DOHH2 (cell line): ENCODE results near the gene RAB3C.

Experiments used
- H3F3A ChIP-seq: fragments of 200-600 bp; sonication (generic), shearing (Covaris generic); 2 replicates; pipeline ENCODE4 v1.6.0; 2016; ENCODE audit warnings: antibody characterized with exemption, mild to moderate bottlenecking; ENCODE audit not compliant: control insufficient read depth, insufficient read depth
- H3K27ac ChIP-seq: fragments of 200-600 bp; sonication (generic); 2 replicates; pipeline ENCODE4 v1.5.1; 2014; ENCODE audit warnings: low read depth, mild to moderate bottlenecking, low read length, moderate library complexity
- H3K27me3 ChIP-seq: fragments of 200-600 bp; sonication (generic); 2 replicates; pipeline ENCODE4 v1.6.1; 2014; ENCODE audit warnings: mild to moderate bottlenecking, low read length, mixed read lengths; ENCODE audit not compliant: control insufficient read depth
- H3K36me3 ChIP-seq: fragments of 200-600 bp; sonication (generic); 2 replicates; pipeline ENCODE4 v1.6.1; 2014; ENCODE audit warnings: mild to moderate bottlenecking, low read length, moderate library complexity, mixed read lengths; ENCODE audit not compliant: control insufficient read depth
- H3K4me1 ChIP-seq: fragments of 200-600 bp; sonication (generic); 2 replicates; pipeline ENCODE4 v1.6.1; 2014; ENCODE audit warnings: mild to moderate bottlenecking, low read length, mixed read lengths; ENCODE audit not compliant: control insufficient read depth
- H3K4me2 ChIP-seq: fragments of 200-600 bp; sonication (generic); 2 replicates; pipeline ENCODE4 v1.6.0; 2014; ENCODE audit warnings: mild to moderate bottlenecking, low read length, moderate library complexity
- H3K4me3 ChIP-seq: fragments of 200-600 bp; sonication (generic); 2 replicates; pipeline ENCODE4 v1.5.1; 2014; ENCODE audit warnings: mild to moderate bottlenecking, low read length, mixed read lengths
- H3K79me2 ChIP-seq: fragments of 200-600 bp; sonication (generic); 2 replicates; pipeline ENCODE4 v1.6.1; 2014; ENCODE audit warnings: mild to moderate bottlenecking, low read length, mixed read lengths; ENCODE audit not compliant: control insufficient read depth
- H3K9me2 ChIP-seq: fragments of 200-600 bp; sonication (generic); replicated peaks from 2 replicates; pipeline ENCODE4 v1.6.1; 2014; ENCODE audit warnings: mild to moderate bottlenecking, low read length, mixed read lengths; ENCODE audit not compliant: control insufficient read depth
- H3K9me3 ChIP-seq: fragments of 200-600 bp; sonication (generic); 2 replicates; pipeline ENCODE4 v1.6.1; 2014; ENCODE audit warnings: antibody characterized with exemption, low read length, mixed read lengths; ENCODE audit not compliant: control insufficient read depth, insufficient read depth
- H4K20me1 ChIP-seq: fragments of 200-600 bp; sonication (generic); 2 replicates; pipeline ENCODE4 v1.6.0; 2014; ENCODE audit warnings: low read depth, mild to moderate bottlenecking, antibody characterized with exemption, low read length, moderate library complexity; ENCODE audit not compliant: control insufficient read depth, insufficient read depth
- EZH2phosphoT487 ChIP-seq: fragments of 200-600 bp; sonication (generic); IDR thresholded peaks from 2 replicates; pipeline ENCODE4 v1.6.1; 2017; ENCODE audit warnings: borderline replicate concordance, mild to moderate bottlenecking, antibody characterized with exemption, low read length, moderate library complexity, mixed read lengths
- TF ChIP-seq, protein P1 (sequence below): fragments of 200-600 bp; sonication (generic); IDR thresholded peaks from one replicate; pipeline ENCODE4 v1.5.1; 2014; ENCODE audit warnings: antibody characterized with exemption, mild to moderate bottlenecking, low read depth, low read length; ENCODE audit not compliant: poor library complexity, severe bottlenecking

RAB3C gene

GRCh38 chr5:58871648-58872242 is 288.9 kb downstream of the RAB3C start:
- Histone ChIP-seq H3K4me3 (no peak overlapping the region), H3K9me3 (no peaks in the 10 kb centered on the region), H3K4me2 (no peak overlapping the region), H3K27me3 (peaks cover 3% of the 10 kb centered on the region; the same call in 1 of the 2 replicates), H3K4me1 (no peaks in the 10 kb centered on the region), H3K9me2 (no peaks in the 10 kb centered on the region), H3F3A (no peaks in the 10 kb centered on the region), H4K20me1 (no peaks in the 10 kb centered on the region), H3K27ac (no peak overlapping the region), H3K36me3 (no peaks in the 10 kb centered on the region), H3K79me2 (no peaks in the 10 kb centered on the region)
- TF ChIP-seq EZH2phosphoT487, result no peak
- TF ChIP-seq, protein P1, sequence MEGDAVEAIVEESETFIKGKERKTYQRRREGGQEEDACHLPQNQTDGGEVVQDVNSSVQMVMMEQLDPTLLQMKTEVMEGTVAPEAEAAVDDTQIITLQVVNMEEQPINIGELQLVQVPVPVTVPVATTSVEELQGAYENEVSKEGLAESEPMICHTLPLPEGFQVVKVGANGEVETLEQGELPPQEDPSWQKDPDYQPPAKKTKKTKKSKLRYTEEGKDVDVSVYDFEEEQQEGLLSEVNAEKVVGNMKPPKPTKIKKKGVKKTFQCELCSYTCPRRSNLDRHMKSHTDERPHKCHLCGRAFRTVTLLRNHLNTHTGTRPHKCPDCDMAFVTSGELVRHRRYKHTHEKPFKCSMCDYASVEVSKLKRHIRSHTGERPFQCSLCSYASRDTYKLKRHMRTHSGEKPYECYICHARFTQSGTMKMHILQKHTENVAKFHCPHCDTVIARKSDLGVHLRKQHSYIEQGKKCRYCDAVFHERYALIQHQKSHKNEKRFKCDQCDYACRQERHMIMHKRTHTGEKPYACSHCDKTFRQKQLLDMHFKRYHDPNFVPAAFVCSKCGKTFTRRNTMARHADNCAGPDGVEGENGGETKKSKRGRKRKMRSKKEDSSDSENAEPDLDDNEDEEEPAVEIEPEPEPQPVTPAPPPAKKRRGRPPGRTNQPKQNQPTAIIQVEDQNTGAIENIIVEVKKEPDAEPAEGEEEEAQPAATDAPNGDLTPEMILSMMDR, result peak; percentile 34

- Histone ChIP-seq H3K4me3 (no peak overlapping the region), H3K4me1 (no peaks in the 10 kb centered on the region), H3K9me2 (no peaks in the 10 kb centered on the region), H3K79me2 (no peaks in the 10 kb centered on the region), H3K4me2 (no peak overlapping the region), H4K20me1 (no peaks in the 10 kb centered on the region), H3K27me3 (peaks cover 4% of the 10 kb centered on the region; the same call in 1 of the 2 replicates), H3K9me3 (no peaks in the 10 kb centered on the region), H3F3A (no peaks in the 10 kb centered on the region), H3K27ac (no peak overlapping the region), H3K36me3 (no peaks in the 10 kb centered on the region)
- TF ChIP-seq EZH2phosphoT487, result no peak
- TF ChIP-seq, protein P1, result no peak
Observed at GRCh38 chr5:58872670-58873273, 289.9 kb downstream of the RAB3C start.

- Histone ChIP-seq H3K9me3 (no peaks in the 10 kb centered on the region), H4K20me1 (no peaks in the 10 kb centered on the region), H3K4me3 (no peak overlapping the region), H3K4me2 (no peak overlapping the region), H3K79me2 (no peaks in the 10 kb centered on the region), H3K27ac (no peak overlapping the region), H3K9me2 (no peaks in the 10 kb centered on the region), H3K36me3 (no peaks in the 10 kb centered on the region), H3K4me1 (no peaks in the 10 kb centered on the region), H3K27me3 (peaks cover 4% of the 10 kb centered on the region; the same call in 1 of the 2 replicates), H3F3A (no peaks in the 10 kb centered on the region)
- TF ChIP-seq EZH2phosphoT487, result no peak
- TF ChIP-seq, protein P1, result no peak
Observed at GRCh38 chr5:58875599-58875998, 292.7 kb downstream of the RAB3C start.
